OCI-LY7 (cell line): ENCODE measurements around the gene MRPL20. TPM values are rescaled to one million over a fixed set of nuclear protein-coding genes. Genes with fewer than 3 reads are reported as not detected.

Experiments used
- BruUV-seq: library from RNA; stranded (reverse); fragments of 400-500 nt; replicated peaks from 2 replicates; lab custom pipeline; 2021; lab: Mats Ljungman, UMichigan
- CTCF ChIA-PET: fragments of 300-600 bp; sonication (Branson Sonifier 250); formaldehyde crosslinking; loops from one replicate; lab custom pipeline; 2022; ENCODE audit warnings: antibody characterized with exemption; ENCODE audit not compliant: unreplicated experiment; lab: Charles Lee
- POLR2A ChIA-PET: fragments of 300-600 bp; sonication (Branson Sonifier 250); formaldehyde crosslinking; loops from one replicate; lab custom pipeline; 2022; ENCODE audit warnings: antibody characterized with exemption; lab: Charles Lee
- DNase-seq: peaks from one replicate; pipeline ENCODE4 v3.0.0-alpha.2; 2015; ENCODE audit warnings: low spot score
- H2AFZ ChIP-seq: fragments of 200-600 bp; sonication (generic), shearing (Covaris generic); 2 replicates; pipeline ENCODE4 v1.6.1; 2014; ENCODE audit warnings: mild to moderate bottlenecking, antibody characterized with exemption, low read length, moderate library complexity
- H3K27ac ChIP-seq: fragments of 200-600 bp; sonication (generic); 2 replicates; pipeline ENCODE4 v1.5.1; 2014; ENCODE audit warnings: mixed run types, low read depth, mild to moderate bottlenecking, moderate library complexity, low read length, inconsistent platforms; ENCODE audit not compliant: poor library complexity, severe bottlenecking
- H3K36me3 ChIP-seq: fragments of 200-600 bp; sonication (generic); 2 replicates; pipeline ENCODE4 v1.6.1; 2014; ENCODE audit warnings: mild to moderate bottlenecking, antibody characterized with exemption, low read length, moderate library complexity, mixed read lengths; ENCODE audit not compliant: insufficient read depth
- H3K4me1 ChIP-seq: fragments of 200-600 bp; sonication (generic); 2 replicates; pipeline ENCODE4 v1.5.1; 2014; ENCODE audit warnings: mild to moderate bottlenecking, low read length; ENCODE audit not compliant: insufficient read depth, poor library complexity, severe bottlenecking
- H3K4me2 ChIP-seq: fragments of 200-600 bp; sonication (generic); 2 replicates; pipeline ENCODE4 v1.6.1; 2014; ENCODE audit warnings: mild to moderate bottlenecking, low read length
- H3K4me3 ChIP-seq: fragments of 200-600 bp; sonication (generic); 2 replicates; pipeline ENCODE4 v1.5.1; 2014; ENCODE audit warnings: mild to moderate bottlenecking, low read depth, low read length; ENCODE audit not compliant: poor library complexity, severe bottlenecking
- H3K79me2 ChIP-seq: fragments of 200-600 bp; sonication (generic); 2 replicates; pipeline ENCODE4 v1.6.1; 2016; ENCODE audit warnings: low read depth, mild to moderate bottlenecking, low read length, moderate library complexity, mixed read lengths; ENCODE audit not compliant: insufficient read depth
- H3K9me2 ChIP-seq: fragments of 200-600 bp; sonication (generic); 2 replicates; pipeline ENCODE4 v1.6.1; 2016; ENCODE audit warnings: mild to moderate bottlenecking, low read length, mixed read lengths; ENCODE audit not compliant: insufficient read depth
- H3K9me3 ChIP-seq: fragments of 200-600 bp; sonication (generic); 2 replicates; pipeline ENCODE4 v1.6.1; 2014; ENCODE audit warnings: mild to moderate bottlenecking, mixed run types, low read length, mixed read lengths
- H4K20me1 ChIP-seq: fragments of 200-600 bp; sonication (generic); 2 replicates; pipeline ENCODE4 v1.6.1; 2014; ENCODE audit warnings: mild to moderate bottlenecking, antibody characterized with exemption, low read length, moderate library complexity, mixed read lengths; ENCODE audit not compliant: insufficient read depth
- CTCF ChIP-seq: fragments of 200-600 bp; sonication (generic); conservative IDR thresholded peaks from 2 replicates; pipeline ENCODE4 v1.5.1; 2014; ENCODE audit warnings: mild to moderate bottlenecking, antibody characterized with exemption, low read length, moderate library complexity, mixed read lengths
- EZH2phosphoT487 ChIP-seq: fragments of 200-600 bp; sonication (generic); IDR thresholded peaks from 2 replicates; pipeline ENCODE4 v1.6.1; 2018; ENCODE audit warnings: low read depth, borderline replicate concordance, mild to moderate bottlenecking, mixed run types, antibody characterized with exemption, low read length, moderate library complexity, mixed read lengths
- intact Hi-C: fragments of 100-400 bp; cut with micrococcal nuclease; formaldehyde crosslinking; loops from one replicate; pipeline ENCODE4 v1.10.0; 2022; ENCODE audit not compliant: unreplicated experiment
- total RNA-seq, 2 experiments: library from RNA; depleted of rRNA in 1 of 2; stranded (reverse); fragments of >200 nt in 1 of 2; shearing (Covaris generic) in 1 of 2; gene quantifications; 2 replicates each; pipeline ENCODE4 v1.2.3, GENCODE V29; 2014 to 2022

MRPL20 gene
- total RNA-seq, 2 experiments from 2014 or later: 143 to 165 TPM

DNA sequence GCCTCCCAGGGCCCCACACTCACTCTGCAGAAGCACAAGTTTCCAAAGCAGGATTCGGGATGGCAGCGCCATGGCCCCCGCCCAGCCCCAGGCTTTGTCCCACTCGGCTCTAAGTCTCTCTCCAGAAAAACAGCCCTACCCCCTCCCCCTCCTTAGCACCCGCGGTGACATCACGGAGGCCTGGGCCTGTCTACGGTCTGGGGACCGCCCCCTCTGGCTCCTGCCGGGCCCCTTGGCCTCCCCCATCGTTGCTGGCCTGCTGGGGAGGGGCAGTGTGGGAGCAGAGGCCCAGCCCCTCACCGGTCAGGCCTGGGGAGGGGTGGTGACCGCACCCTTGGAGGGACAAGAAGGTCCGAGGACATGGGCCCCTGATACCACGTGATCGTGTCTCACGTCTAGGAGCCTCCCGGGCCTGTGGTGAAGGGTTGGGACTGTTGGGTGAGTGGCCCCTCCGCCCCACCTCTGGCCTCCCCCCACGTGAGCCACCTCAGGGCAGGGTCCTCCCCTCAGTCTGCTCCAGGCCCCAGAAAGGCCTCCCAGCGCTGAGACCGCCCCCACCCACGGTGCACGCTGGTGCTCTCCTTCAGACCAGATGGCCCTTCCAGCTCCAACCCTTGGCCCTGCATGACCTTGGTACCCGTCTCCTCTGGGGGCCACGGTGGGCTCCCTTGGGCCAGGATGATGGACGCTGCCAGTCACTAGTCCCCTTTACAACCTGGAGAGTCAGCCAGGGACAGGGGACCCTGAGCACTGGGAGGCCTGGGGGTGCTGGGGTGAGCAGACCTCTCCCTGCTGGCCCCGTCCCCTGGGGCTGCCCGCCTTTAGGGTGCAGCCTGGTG lies 48.4 kb downstream of the MRPL20 start, which contains the start of gene MXRA8:
Gene MXRA8 (minus strand): TSS at position 123 of the 839 bp plus-strand sequence. CDS start 51 bp downstream, at position 72.
- no peaks in the 10 kb centered on the region for H3K36me3 ChIP-seq
- ChIA-PET CTCF (no interaction called here), POLR2A (no interaction called here)
- H3K9me2 ChIP-seq: no peaks in the 10 kb centered on the region
- no peak for DNase-seq
- H3K4me2 ChIP-seq: no peak within 1 kb of the TSS
- no peak within 1 kb of the TSS for H3K4me3 ChIP-seq
- intact Hi-C loops: no loop called here
- TF ChIP-seq CTCF: no peak
- no peak for TF ChIP-seq EZH2phosphoT487
- H2AFZ ChIP-seq: no peak within 1 kb of the TSS
- no peak within 1 kb of the TSS for H3K27ac ChIP-seq
- no peaks in the 10 kb centered on the region for H4K20me1 ChIP-seq
- no peaks in the 10 kb centered on the region for H3K4me1 ChIP-seq
- H3K9me3 ChIP-seq: no peaks in the 10 kb centered on the region
- H3K79me2 ChIP-seq: no peaks in the 10 kb centered on the region
- no TSS peak for BruUV-seq

- H3K9me3 ChIP-seq: no peaks in the 10 kb centered on the region
- no peaks in the 10 kb centered on the region for H3K9me2 ChIP-seq
- ChIA-PET POLR2A (no interaction called here), CTCF (no interaction called here)
- H3K4me3 ChIP-seq: no peak overlapping the region
- H4K20me1 ChIP-seq: no peaks in the 10 kb centered on the region
- no peaks in the 10 kb centered on the region for H3K36me3 ChIP-seq
- H3K79me2 ChIP-seq: no peaks in the 10 kb centered on the region
- DNase-seq: no peak
- H3K27ac ChIP-seq: no peak overlapping the region
- peaks cover 6% of the 10 kb centered on the region for H3K4me1 ChIP-seq
- BruUV-seq: no TSS peak
- intact Hi-C loops: no loop called here
- H3K4me2 ChIP-seq: no peak overlapping the region
- TF ChIP-seq EZH2phosphoT487 (no peak), CTCF (no peak)
- no peak overlapping the region for H2AFZ ChIP-seq
Measured at GRCh38 chr1:1357871-1358432, 49.1 kb downstream of the MRPL20 start.
